GM19452 (cell line): ENCODE measurements around the gene GYG2.
"Not testable (repeated sequence)": the region's sequence is repeated elsewhere in the genome, so short reads cannot be mapped to it uniquely, and the experiment has no call there.

Source experiments
- ATAC-seq: cut with Tn5 transposase; IDR thresholded peaks from one replicate; pipeline ENCODE4 v1.9.1; 2021; ENCODE audit not compliant: unreplicated experiment

The GYG2 gene

DNA sequence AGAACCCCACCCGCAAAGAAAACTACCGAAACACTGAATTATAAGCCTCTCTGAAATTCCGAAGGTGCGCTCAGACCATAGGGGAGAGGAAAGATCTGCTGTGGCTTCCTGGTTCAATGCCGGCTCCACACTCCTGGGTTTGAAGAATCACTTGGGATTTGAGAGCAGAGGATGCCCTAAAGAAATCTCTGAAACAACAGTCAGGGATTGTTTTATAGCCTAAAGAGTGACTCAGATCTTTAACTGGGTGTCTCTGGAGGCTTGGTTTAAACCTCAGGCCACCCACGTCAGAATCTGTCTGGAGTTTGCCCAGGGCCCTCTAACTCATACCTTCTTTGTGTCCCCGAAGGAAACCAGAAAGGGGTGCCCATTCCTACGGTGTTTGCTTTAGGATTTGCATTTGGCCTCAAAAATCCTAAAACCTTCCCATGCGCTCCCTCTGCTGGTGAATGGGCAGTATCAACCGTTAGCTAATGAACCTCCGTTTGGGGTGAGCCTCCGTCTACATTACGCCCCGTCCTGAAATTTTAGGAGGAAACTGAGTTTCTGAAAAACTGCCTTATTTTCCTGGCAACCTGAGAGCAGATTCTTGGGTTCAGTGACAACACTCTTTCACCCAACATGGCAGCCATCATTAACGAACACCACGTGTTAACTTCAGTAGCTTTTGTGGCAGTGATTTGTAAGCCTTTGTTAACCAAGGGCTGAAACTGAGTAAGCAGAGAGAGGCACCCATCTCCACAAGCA is 16.4 kb upstream of the GYG2 start:
- ATAC-seq, result not testable (repeated sequence)

DNA sequence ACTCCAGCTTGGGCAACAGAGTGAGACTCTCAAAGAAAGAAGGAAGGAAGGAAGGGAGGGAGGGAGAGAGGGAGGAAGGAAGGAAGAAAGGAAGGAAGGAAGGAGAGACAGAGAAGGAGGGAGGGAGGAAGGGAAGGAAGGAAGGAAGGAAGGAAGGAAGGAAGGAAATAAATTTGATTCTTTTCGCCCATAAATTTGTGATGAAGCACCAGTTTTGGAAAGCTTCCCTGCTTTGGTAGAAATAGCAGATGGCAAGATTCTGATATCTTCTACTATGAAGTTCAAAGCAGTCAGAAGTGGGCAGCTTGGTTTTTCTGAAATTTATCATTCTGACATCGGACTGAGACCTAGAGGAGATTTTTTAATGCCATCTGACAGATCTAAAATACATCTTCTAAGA is 11.7 kb upstream of the GYG2 start:
- ATAC-seq, result no peak

DNA sequence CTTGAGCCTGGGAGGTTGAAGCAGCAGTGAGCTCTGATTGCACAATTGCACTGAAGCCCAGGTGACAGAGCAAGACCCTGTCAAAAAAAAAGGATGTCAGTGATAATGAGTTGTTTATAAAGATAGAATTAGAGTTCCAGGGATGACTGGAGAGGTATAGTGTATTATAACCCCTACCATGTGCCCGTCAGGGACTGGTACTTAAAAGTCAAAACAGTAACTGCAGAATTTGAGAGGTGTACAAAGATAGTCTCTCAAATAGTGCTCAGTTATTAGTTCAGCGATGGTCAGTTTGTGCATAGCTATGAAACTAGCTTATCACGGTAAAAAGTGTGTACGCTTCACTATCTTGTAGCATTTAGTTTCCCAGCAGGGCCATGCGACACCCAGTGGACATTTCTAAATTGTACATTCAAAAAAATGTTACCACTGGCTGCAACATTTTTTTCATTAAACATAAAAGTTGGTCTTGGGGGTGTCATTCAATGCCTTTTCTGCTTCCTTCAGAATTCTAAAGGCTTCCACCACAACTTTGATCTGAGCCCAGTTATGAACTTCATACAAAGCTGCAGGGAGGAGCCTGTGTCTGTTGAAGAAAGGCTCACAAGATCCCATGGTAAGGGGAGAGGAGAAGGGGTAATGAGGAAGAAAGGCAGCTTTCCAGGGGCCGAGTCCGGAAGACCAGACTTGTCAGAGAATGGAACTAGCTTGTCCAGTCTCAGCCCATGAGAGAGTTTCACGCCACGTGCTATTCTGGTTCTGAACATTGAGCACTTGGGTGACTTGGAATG is 9.2 kb upstream of the GYG2 start:
- no peak for ATAC-seq

DNA sequence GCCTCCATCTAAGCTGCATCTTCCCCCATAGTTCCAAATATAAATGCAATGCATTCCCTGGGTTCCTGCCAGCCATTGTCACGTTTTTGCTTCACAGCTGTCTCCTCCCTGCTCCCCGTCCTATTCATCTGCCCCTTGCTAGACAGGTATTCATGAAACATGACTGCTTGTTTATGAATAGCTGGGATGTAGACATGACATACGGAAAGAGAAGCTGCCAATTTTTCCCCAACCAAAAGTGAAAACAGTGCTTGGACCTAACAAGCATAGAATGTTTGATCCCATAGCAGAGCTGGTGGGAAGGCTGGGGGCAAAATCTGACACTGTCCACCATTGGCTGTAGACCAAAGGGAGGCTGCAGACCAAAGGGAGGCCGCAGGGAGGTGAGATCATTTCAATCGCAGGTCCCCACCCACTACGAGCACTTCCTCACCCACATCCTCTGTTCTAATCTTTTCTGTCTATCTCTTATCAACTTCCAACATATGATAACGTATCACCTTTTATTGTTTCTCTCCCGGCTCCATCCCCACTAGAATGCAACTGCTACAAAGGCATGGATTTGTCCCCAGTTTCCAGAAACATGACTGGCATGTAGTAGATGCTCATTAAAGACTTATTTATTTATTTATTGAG is 8.5 kb upstream of the GYG2 start:
- no peak for ATAC-seq

- no peak for ATAC-seq
Measured at GRCh38 chrX:2823795-2824386, 4.8 kb upstream of the GYG2 start.

GRCh38 chrX:2824886-2825285 is 3.8 kb upstream of the GYG2 start:
- ATAC-seq, result no peak

GRCh38 chrX:2828959-2829411 is 255 bp downstream of the GYG2 start:
- no peak for ATAC-seq

GRCh38 chrX:2829469-2830246 is 928 bp downstream of the GYG2 start:
- no peak for ATAC-seq

DNA sequence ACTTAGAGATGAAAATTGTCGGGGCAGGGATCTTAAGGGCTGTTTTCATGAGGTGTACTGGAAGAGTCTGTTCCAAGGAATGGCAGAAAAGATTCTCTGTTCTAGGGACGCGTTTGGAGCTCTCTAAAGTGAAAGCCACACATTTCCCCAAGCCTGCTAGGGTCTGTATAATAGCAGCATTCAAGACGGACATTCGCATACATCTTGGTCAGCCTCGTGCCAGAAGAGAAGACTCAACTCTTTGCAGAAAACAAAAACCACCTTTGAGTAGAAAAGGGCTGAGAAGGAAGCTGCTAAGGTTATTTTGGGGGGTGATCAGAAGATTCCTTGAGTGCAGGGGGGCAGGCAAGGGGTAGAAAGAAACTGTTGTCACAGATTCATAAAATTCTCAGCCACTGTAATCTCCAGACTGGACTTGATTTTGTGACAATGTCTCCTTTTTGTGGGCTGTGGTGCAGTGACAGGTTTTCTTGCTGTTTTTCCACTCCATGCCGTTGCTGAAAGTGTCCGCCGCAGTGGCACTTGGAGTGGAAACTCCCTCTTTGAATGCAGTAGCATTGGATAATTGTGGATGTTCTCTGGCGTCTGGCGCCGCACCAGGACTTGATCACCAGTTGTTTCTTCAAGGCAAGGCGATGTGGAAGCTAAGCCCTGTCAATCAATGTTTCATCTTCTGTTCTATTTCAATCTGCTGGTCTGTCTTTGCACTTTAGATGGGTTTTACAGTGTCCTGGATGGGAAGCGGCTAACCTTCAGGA is 2.9 kb downstream of the GYG2 start:
- no peak for ATAC-seq

DNA sequence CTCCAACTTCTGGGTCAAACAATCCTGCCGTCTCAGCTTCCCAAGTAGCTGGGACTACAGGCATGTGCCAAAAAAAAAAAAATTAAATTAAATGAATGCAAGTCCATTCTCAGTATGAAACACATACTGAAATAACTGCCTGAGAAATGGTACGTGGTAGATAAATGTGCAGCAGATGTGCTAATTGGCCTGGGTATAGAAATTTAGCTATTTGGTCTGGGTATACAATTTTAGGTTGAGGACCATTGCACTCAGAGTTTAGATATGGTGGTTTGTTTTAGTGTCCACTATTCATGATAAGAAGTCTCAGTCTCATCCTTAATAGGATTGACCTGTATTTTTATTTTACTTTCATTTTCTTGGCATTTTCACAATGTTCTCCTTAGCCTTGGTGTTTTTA is 9.2 kb downstream of the GYG2 start:
- ATAC-seq, result no peak

DNA sequence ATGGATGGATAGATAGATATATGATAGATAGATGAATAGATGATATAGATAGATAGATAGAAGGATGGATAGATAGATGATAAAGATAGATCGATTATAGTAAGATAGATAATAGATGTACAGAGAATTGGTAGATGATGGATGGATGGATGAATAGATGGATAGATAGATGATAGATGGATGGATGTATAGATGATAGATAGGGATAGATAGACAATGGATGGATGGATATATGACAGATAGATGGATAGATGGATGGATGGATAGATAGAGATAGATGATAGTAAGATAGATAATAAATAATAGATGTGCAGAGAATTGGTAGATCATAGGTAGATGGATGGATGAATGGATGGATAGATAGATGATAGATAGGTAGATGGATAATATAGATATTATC is 12.2 kb downstream of the GYG2 start:
- no peak for ATAC-seq

DNA sequence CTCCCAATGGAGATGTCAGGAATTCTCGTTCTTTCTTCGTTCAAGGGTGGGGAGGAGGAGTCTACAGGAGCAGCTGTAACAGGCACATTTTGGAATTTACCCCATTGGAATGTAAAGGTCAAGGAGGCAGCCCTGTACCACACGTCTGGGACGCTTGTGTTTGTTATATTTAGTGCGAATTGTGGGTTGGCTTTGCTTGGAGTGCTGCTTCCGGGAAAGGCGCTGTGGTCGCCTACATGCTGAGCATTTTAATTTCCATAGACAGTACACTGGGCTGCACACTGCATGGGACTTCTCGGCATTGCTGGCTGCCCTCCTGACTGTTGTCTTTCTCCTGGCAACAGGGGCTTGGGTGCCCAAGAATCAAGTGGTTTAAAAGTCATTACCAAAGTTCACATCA is 12.8 kb downstream of the GYG2 start:
- ATAC-seq, result no peak

DNA sequence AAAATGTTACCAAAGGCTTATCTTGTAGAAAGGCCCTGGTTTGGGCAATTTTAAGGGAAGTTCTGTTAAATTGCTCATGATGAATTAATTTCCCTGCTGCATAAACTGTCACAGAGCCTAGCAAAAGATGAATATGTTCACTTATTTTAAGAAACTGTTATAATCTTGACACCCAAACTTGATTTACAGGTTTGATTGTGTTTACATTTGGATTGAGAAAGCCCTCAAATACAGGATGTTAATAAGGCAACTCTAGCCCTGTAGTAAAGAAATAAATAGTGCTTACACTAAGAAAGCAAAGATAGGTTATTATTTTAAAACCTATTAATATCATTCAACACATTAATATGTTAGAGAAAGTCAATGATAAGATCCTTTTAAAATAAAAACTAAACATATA is 18.3 kb downstream of the GYG2 start:
- no peak for ATAC-seq

- no peak for ATAC-seq
Measured at GRCh38 chrX:2848871-2849301, 20.2 kb downstream of the GYG2 start.

DNA sequence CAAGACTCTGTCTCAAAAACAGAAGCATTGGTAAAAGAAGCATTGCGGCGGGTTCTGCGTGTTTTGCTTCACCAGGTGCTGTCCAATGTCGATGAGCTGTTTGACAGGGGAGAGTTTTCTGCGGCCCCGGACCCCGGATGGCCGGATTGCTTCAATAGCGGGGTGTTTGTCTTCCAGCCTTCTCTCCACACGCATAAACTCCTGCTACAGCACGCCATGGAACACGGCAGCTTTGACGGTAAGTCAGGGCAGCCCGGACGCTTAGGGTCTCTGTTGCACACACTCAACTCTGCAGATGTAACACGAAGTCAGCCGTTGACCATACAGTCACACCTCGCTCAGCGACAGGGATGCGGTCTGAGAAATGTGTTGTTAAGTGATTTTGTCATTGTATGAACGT is 26.2 kb downstream of the GYG2 start:
- ATAC-seq, result no peak

DNA sequence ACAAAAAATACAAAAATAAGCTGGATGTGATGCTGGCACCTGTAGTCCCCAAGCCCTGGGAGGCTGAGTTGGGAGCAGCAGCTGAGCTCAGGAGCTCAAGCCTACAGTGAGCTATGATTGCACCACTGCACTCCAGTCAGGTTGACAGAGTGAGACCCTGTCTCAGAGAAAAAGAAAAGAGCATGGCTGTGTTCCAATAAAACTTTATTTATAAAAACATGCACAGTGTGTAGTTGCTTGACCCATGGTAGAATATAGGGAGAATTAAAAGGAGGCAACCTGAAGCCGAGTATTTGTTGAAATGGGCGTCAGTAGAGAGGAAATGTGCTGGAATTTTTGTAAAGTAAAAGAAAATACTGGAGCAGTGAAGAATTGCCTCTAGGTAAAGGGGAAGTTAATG is 27.0 kb downstream of the GYG2 start:
- no peak for ATAC-seq

DNA sequence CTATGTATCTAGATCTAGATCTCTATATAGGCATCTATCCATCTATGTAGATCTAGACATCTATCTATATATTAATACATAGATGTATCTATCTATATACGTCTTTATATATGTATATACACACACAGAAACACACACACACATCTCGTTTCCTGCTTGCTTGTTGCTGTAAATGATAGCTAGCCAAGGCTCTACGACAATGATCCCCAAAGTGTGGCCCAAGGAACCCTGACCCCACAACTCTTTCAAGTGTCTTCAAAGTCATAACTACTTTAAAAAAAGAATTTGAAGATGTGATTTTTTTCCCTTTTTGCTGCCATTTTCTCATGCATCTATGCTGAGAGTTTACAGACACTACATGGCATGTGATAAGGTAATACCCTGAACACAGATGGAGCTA is 28.8 kb downstream of the GYG2 start:
- no peak for ATAC-seq

DNA sequence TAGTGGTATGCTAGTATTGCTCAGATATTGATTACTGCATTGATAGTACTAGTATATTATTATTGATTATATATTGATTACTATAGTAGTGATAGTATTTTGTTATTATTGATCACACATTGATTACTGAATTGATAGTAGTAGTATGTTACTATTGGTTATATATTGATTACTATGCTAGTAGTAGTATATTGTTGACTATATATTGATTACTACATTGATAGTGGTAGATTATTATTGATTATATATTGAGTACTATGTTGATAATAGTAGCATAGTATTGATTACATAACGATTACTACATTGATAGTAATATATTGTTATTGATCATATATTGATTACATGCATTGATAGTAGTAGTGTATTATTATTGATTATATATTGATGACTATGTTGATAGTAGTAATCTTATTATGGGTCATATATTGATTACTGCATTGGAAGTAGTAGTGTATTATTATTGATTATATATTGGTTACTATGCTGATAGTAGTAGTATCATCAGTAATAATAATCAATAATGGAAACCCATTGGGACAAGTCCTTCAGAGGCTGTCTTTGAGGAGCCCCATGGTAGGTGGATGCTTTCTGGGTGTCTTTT is 30.6 kb downstream of the GYG2 start:
- no peak for ATAC-seq

- no peak for ATAC-seq
Measured at GRCh38 chrX:2862404-2862803, 33.7 kb downstream of the GYG2 start.

GRCh38 chrX:2863646-2864045 is 34.9 kb downstream of the GYG2 start:
- no peak for ATAC-seq
